HG03342 (cell line): ENCODE data around the gene SYT6.

Source experiments
- ATAC-seq: cut with Tn5 transposase; IDR thresholded peaks from one replicate; pipeline ENCODE4 v1.9.1; 2021; ENCODE audit warnings: mild to moderate bottlenecking, moderate library complexity; ENCODE audit not compliant: unreplicated experiment

The SYT6 gene, protein sequence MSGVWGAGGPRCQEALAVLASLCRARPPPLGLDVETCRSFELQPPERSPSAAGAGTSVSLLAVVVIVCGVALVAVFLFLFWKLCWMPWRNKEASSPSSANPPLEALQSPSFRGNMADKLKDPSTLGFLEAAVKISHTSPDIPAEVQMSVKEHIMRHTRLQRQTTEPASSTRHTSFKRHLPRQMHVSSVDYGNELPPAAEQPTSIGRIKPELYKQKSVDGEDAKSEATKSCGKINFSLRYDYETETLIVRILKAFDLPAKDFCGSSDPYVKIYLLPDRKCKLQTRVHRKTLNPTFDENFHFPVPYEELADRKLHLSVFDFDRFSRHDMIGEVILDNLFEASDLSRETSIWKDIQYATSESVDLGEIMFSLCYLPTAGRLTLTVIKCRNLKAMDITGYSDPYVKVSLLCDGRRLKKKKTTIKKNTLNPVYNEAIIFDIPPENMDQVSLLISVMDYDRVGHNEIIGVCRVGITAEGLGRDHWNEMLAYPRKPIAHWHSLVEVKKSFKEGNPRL

DNA sequence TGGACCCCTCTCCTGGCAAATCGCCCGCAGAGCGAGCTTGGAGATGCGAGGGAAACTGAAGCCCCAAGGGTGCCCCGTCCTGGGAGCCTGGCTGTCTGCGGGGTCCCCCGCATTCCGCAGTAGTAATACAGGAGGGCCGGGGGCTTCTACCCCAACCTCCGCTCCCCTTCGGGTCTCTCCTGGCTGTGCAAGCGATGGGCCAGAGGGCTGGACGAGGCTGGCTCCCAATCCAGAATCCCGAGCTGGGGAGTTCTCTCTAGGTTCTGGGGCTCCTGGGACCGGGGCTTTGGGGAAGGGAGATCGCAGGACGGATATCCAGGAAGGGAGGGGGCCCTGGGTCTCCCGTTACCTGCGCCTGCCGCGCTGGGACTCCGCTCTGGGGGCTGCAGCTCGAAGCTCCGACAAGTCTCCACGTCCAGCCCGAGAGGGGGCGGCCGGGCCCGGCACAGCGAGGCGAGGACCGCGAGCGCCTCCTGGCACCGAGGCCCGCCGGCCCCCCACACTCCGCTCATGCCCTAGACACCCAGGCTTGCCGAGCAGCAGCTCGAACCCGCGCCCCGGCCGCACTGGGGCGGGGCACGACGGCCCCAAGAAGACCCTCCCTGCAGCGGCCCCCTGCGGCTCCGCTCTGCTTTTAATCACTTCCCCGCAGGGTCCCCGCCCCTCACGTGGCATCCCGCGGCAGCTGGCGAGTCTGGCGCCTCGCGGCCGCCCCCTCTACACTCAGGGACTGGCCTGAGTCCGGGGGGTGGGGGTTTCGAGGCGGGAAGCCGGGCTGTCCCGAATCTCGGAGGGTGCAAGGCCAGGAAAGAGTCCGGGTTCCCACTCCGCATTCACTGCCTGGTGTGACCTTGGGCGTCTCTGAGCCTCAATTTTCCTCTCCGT is at the start of gene SYT6:
SYT6 (minus strand) TSS at position 609 of the 885 bp plus-strand sequence; CDS start at position 512, 97 bp downstream.
- ATAC-seq, result no peak

DNA sequence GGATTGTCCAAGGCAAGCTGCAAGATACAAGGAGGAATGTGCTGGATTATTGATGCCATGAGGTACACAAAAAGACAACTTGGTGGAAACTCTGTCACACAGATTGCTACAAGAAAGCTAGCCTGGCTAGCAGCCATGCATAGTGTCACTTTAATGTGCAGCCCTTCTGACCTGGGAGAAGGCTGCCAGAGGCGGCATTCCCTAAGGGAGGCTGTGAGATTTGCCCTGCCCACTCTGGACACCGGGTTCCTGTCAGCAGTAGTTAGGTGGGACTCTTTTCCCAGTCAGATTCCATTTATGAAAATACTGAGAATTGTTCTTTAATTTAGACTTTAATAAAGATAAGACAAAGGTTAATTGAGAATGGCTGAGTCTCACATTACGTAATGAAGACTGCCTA is 47.8 kb upstream of the SYT6 start:
- no peak for ATAC-seq

DNA sequence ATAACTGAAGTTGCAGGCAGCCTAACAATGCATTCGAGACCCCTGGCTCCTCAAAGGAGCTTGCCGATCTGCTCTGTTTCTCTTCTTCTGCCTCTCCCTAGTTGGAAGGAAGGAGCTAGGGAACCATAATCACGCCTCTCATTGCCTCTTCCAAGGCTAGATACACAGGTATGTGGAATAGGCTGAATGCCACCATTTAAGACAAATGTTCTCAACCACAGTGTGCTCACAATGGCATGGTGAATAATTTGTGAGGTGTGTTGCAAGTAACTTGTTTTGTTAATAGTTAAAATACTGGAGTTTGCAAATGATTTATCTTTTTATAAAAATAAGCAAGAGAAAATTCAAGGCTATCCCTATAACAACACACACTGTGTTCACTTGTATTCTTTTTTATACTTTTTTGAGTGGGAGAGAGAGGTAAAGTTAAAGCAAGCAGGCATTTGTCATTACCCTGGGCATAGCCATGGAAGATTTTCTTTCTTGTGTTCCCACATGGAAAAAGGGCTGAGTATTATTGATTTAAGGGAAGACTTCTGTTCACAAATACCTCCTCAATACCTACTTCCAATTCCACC is 45.4 kb upstream of the SYT6 start:
- no peak for ATAC-seq

DNA sequence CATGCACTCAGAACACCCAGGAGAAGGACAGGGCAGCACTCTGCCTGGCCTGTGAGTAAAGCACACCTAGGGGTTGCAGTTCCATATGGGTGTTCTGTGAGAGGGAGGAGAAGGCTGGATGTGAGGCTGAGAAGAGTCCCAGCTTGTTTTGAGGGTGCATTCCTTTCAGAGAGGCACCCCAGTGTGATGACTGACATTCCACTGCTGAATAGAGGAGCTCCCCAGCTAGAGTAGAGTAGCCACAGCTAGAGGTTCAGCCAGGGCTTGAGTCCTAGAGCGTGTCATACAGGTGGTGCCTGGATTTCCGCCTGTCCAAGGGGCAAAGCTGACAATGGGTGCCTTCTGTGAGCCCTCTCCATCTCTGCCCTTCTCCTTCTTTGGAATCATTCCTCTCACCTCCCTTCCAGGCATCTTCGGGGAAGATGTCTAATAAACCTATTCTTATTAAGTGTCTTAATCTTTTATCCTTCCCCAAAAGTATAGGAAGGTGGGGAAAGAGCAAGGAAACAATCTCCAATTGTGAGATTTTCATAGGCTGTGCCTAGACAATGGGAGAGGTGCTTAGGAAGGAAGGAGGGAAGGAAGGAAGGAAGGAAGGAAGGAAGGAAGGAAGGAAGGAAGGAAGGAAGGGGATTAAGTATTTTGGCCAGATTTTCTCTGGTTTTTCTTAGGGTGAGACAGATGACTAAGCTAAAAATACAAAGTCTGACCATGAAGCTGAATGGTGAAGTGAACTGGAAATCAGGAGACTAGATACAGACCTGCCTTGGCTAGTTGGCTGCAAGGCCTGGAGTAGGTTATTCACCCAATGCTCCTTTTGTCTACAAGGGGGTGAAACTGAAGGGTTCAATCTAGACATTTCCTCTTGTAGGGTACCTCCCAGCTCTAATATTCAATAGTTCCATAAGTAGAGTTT is 43.6 kb upstream of the SYT6 start:
- ATAC-seq, result no peak

DNA sequence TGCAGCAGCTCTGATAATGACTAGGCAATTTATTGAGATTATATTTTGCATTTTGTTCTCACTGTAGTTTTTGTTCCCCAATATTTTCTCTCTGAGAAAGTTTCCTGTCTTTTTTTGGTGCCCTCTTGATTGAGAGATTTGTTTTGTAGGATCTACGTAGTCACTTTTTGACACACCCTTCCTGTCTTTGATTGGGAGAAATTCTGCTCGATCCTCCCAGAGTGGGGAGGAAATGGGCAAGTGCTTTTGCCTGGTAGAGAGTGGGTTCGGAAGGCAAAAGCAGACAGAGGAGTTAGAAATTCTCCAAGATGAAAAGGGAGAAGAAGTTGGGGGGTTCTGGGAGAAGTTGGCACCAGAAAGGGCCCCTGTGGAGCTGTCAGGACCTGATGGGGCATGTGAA is 42.1 kb upstream of the SYT6 start:
- ATAC-seq, result no peak

DNA sequence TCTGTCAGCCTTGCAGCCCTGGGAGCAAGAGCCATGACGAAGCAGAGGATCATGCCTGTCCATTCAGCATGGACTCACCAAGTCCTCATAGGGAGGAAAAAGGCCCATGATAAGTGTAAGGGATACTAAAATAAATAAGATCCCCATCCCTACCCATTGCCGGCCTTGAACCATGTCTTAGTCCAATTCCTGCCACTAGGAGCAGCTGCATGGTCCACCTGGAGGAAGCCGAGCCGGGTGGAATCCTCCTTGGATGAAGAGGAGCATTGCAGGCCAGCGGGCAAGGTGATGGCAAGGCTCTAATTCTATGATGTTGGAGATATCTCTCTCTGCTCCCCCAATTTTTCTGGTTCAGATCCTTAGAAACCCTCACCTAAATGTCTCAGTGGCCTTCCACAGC is 38.7 kb upstream of the SYT6 start:
- no peak for ATAC-seq

DNA sequence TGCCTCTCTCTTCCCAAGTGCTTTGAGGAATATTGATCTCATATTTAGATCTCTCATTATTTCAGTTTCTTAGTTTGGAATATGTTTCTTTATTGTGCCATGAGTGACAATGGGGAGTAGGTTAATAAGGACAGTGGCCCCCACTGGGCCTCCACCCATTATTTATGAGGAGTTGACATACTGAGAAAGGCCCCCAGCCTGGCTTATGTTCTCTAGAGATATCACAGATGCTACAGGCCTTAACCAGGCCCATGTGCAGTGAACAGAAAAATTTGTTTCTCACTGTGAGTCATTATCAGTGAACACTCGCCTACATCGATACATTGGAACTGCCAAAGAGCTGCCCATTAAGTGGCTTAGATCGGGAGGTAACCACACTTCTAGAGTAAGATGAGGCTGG is 35.7 kb upstream of the SYT6 start:
- ATAC-seq, result no peak

DNA sequence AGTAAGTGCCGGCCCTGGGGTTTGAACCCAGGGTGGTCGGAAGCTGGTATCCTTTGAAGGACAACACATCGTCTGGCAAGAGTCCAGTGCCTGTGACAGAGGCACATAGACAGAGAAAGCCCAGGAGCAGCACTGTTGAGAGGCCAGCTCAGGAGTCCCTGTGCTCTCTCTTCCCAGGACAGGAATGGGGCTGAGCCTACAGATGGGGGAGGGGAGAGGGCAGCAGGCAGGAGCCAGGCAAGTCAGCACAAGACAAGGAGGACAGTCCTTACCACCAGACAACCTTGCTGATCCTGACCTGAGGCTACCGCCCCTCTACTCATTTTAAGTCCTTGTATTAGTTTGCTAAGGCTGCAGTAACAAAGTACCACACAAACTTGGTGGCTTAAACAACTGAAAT is 27.7 kb upstream of the SYT6 start:
- ATAC-seq, result no peak

DNA sequence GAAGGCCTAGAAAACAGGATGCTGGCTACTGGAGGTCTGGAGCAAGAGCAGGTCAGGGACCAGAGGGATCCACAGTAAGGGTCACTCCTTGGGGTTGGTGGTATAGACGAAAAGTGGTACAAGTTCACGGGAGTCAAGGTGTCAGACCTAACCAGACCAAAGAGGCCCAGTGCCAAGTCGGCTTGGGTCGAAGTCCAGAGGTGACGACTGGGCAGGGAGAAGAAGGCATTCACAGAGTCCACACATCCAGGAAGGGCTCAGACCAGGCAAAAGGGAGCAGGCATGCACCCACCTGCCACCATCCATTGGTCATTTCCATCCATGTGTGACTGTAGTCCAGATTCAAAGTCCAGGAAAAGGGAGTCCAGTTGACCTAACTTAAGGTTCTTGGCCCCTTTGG is 27.1 kb upstream of the SYT6 start:
- no peak for ATAC-seq

DNA sequence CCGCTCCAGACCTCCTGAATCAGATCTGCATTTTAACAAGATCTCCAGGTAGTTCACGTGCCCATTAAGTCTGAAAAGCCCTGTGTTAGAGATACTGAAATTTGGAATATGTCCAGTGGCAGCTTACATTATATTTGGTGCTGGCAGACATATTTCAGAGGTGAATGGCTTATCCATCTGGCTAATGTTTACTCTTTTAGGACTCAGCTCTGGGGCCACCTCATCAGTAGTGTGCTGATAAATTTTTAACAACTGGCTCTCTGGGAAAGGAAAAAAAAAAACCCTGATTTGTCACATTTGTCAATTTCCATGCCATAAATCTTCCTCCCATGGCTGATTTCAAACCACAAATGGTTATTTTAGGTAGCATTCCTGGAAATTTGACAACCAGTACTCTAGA is 25.3 kb upstream of the SYT6 start:
- ATAC-seq, result no peak

DNA sequence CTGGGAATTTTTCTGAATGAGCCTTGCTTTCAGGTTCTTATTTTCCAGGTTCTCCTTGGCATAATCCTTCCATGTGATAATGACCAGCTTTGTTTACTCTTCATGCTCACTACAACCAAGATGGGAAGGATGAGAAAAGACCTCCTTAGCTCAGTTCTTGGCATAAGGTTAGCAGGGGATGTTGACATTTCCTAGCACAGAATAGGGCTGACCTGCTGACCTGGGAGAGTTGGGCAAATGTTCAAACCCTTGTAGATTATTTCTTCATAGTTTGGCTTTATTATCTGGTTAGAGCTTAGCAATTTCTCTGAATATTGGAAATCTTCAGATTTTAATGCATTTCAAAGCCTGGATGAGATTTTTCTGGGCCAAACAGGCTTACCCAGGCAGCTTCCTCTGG is 23.6 kb upstream of the SYT6 start:
- ATAC-seq, result no peak

DNA sequence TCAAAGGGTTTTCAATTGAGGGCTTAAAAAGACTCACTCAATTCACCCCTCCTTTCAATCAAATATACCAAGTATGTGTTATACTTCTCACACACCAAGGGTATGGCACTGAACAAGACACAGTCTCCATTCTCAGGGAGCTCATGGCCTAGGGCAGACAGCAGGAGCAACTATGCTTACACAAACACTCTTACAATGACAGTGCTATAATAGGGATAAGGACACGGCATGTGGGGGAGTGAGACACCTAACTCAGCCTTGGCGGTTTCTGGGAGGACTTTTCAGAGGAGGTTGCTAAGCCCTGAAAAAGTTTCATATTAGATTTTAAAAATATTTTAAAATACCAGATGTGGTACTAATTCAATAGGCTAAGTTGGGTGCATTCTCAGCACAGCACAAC is 22.7 kb upstream of the SYT6 start:
- ATAC-seq, result no peak

DNA sequence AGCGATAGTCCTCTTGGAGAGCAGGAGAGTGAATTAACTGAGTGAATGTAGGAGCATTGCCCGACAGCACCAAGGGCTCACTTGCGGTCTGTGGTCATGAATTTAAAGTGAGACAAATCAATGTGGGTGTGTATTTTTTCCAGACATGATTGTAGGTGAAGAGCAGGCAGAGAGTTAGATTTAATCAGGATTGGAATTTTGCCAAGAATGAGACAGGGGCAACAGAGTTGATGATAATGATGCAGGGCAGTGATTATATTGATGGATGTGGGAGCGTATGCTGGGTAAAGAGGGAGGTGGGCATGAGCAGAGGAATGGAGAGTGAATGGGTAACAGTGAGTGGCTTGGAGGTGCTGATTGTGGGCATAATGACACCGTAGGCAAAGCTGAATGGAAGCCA is 20.0 kb upstream of the SYT6 start:
- ATAC-seq, result no peak

DNA sequence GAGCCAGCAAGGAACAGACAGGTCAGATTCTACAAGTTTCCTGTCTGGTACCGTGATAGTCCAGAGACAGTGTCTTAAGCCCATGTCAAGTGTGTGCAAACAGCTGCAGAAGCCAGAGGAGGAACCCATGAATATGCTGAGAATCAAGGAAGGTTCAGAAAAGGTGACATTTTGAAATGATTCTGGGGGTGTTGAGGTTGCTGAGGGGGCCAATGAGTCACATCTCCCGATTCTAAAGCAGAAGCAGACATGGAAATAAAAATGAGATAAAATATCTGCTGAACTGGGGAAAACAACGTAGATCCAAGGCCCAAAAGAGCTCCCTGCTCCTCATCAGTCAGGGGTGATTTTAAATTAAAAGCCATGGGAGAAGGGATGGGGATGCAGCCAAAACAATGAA is 15.8 kb upstream of the SYT6 start:
- ATAC-seq, result no peak

DNA sequence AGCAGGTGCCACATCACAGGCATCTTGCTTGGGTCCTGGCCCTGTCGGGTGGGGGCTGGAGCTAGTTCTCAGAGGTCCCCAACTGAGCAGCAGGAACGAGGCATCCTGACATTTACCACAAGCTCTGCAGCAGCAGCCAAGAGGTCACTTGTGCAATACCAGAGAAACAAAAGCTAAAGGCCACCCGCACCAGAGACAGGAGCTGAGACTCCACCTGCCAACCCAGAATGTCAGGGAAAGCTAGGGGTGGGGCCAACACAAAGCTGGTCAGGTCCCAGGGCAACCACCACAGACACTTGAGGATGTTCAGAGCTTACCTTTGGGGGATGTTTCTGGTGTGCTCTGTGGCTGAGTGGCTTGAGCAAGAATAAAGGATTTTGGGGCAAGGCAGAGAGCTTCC is 13.6 kb upstream of the SYT6 start:
- ATAC-seq, result no peak

DNA sequence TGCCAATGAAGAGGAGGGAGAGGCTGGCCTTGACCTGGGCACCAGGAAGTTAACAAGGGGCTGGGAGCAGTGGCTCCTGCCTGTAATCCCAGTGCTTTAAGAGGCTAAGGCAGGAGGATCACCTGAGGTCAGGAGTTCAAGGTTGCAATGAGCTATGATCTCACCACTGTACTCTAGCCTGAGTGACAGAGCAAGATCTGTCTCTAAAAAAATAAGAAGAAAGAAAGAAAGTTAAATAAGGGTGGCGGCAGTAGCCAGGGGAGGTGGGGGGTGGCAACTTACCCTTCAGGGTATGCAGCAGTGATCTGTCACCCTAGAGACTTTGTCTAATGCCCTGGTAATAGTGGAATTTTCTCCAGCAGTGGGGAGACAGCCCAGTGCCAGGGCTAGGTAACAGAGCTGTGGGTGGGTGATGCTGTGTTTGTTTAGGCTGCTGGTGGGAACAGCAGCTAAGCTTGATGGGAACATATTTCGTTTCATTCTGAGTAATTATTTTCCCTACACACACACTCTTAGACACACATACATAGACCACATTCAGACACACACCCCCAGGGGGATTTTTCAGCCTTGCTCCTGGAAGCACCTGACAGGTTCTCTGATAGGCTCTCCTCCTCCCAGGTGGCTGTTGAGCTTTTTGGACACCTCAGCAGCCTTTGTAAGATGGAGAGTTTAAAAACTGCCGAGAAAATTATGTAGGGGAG is 11.3 kb upstream of the SYT6 start:
- ATAC-seq, result no peak

DNA sequence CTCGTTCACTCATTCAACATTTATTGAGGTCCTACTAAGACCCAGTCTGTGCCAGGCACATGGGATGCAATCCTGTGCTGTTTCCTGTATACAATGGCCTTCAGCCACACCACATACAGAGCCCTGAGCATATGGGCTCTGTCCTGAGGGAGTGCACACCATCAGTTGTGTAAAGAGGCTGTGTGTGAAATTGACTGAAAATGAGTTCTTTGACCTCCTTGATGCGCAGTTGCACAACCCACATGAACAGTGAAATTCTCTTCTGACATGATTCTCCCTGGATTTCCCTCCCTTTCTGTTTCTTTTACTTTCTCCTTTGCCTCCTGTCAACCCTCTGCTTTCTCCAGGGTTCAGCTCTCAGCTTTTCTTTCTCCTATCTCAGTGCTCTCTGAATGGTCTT is 6.3 kb upstream of the SYT6 start:
- no peak for ATAC-seq

DNA sequence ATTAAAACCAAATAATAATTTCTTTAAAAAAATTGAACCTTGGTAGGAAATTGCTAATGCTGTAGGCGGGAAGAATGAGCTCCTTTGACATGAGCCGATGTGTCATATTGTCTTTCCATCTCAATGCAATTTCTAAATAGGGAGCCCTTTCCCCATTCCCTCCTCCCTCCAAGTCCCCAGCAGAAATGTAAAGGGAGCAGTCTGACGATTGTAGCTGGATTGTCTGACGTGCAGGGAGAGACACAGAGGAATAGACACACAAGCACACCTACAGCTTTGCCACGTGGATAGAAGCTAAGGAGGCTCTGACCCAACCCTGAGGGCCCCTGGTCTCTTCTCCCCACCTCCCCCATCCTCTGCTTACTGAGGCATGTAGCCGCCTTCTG is 3.6 kb upstream of the SYT6 start:
- no peak for ATAC-seq

DNA sequence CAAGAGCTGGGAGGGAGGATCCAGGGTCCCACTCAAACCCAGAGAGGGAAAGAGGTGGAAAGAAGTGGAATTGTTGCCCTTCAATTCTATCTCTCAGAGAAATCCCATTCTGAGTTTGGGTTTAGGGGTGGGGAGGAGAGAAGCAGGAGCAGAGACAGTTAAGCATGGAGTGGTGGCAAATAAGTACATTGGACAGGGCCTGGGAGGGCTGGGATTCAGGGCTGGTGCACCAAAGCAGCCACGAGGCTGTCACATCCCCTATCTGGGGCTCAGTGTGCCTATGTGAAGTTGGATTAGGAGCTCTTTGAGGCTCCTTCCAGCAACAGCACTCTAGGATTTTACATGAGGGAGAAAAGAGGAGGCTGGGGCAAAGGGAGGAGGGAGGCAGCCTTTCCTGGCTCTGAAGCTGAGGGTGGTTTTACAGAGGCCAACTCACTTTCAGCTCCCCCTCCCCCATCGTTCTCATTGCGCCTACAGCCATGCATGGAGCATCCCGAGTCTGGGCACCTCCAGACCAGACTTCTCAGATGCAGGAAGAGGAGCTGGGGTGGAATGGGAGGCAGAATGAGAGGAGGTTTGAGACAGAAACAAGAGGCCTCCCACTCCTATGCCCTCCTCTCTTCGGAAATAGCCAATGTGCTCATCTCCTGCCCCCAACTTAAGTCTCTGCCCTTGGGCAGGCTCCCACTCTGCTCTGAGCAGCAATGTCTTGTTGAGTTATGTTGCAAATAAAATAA is 3.0 kb upstream of the SYT6 start:
- ATAC-seq, result no peak
